HCT116 (cell line): ENCODE data around the gene FCRL1. TPM values are rescaled to one million over a fixed set of nuclear protein-coding genes. Genes with fewer than 3 reads are reported as not detected.

Experiments
- ATAC-seq: fragments of 200-7000 bp; cut with Tn5 transposase; 2 replicates; pipeline ENCODE4 v1.9.1; 2020; ENCODE audit warnings: mild to moderate bottlenecking, moderate library complexity
- BruUV-seq: library from RNA; stranded (reverse); fragments of 400-500 nt; replicated peaks from 2 replicates; lab custom pipeline; 2021; lab: Mats Ljungman, UMichigan
- CTCF ChIA-PET: fragments of 300-600 bp; sonication (Branson Sonifier 250); formaldehyde crosslinking; loops from one replicate; lab custom pipeline; 2021; ENCODE audit warnings: antibody characterized with exemption; lab: Charles Lee
- POLR2A ChIA-PET: fragments of 300-600, 350-600 bp; sonication (Branson Sonifier 250); formaldehyde crosslinking; loops from one replicate; lab custom pipeline; 2021; ENCODE audit warnings: antibody characterized with exemption; lab: Charles Lee
- RAD21 ChIA-PET, 2 experiments: fragments of 300-600 bp; sonication (Branson Sonifier 250); formaldehyde crosslinking; loops; one replicate each; lab custom pipeline; 2023; ENCODE audit warnings: low total read pairs in 2 of 2; ENCODE audit not compliant: uncharacterized antibody in 2 of 2, unreplicated experiment in 2 of 2, low non-redundant PET in 1 of 2; lab: Charles Lee
- DNase-seq: peaks from one replicate; pipeline ENCODE4 v3.0.0-alpha.2; 2010; ENCODE audit warnings: low read depth, low spot score
- H2AFZ ChIP-seq: fragments of 200-600 bp; shearing (Covaris generic), sonication (generic); 2 replicates; pipeline ENCODE4 v1.6.1; 2017; ENCODE audit warnings: low read depth, mixed run types, mixed read lengths, antibody characterized with exemption, low read length; ENCODE audit not compliant: poor library complexity, severe bottlenecking
- H3K27ac ChIP-seq: 2 replicates; pipeline ENCODE4 v1.5.1; 2012; ENCODE audit warnings: low read depth, low read length
- H3K27me3 ChIP-seq: fragments of 200-600 bp; sonication (generic); 2 replicates; pipeline ENCODE4 v1.6.1; 2016; ENCODE audit warnings: mixed run types, low read length, mixed read lengths; ENCODE audit not compliant: insufficient read depth
- H3K36me3 ChIP-seq, 2 experiments: fragments of 200-500 bp in 1 of 2; fragments of 200-600 bp in 1 of 2; sonication (Bioruptor generic) in 1 of 2; sonication (generic) in 1 of 2; 2 replicates each; pipeline versions ENCODE4 v1.5.1 to v1.6.1; 2014 to 2016; ENCODE audit warnings: low read length in 2 of 2, inconsistent platforms in 1 of 2, mixed read lengths in 1 of 2, mixed run types in 1 of 2; ENCODE audit not compliant: insufficient read depth in 2 of 2, control insufficient read depth in 1 of 2
- H3K4me1 ChIP-seq, 2 experiments: fragments of 200-600 bp in 1 of 2; sonication (generic) in 1 of 2; 2 replicates each; pipeline versions ENCODE4 v1.5.1 to v1.6.1; 2012 to 2017; ENCODE audit warnings: low read length in 2 of 2, inconsistent platforms in 1 of 2, mild to moderate bottlenecking in 1 of 2, mixed read lengths in 1 of 2, mixed run types in 1 of 2, moderate library complexity in 1 of 2; ENCODE audit not compliant: insufficient read depth in 2 of 2, control insufficient read depth in 1 of 2
- H3K4me2 ChIP-seq: fragments of 200-600 bp; sonication (generic); 2 replicates; pipeline ENCODE4 v1.6.1; 2017; ENCODE audit warnings: mixed run types, low read length, mixed read lengths
- H3K4me3 ChIP-seq, 2 experiments: fragments of 200-600 bp in 1 of 2; sonication (generic) in 1 of 2; replicated peaks in 1 of 2; 2 replicates each; pipeline ENCODE4 v1.5.1; 2011 to 2016; ENCODE audit warnings: low read length in 2 of 2, control low read depth in 1 of 2, low read depth in 1 of 2, mild to moderate bottlenecking in 1 of 2, mixed read lengths in 1 of 2, mixed run types in 1 of 2
- H3K79me2 ChIP-seq: fragments of 200-600 bp; sonication (generic); 2 replicates; pipeline ENCODE4 v1.6.1; 2017; ENCODE audit warnings: mild to moderate bottlenecking, mixed run types, low read length, moderate library complexity, mixed read lengths; ENCODE audit not compliant: insufficient read depth
- H3K9ac ChIP-seq: fragments of 200-600 bp; sonication (generic); 2 replicates; pipeline ENCODE4 v1.6.1; 2016; ENCODE audit warnings: low read length, mixed read lengths
- H3K9me2 ChIP-seq: fragments of 200-600 bp; sonication (generic), shearing (Covaris generic); 2 replicates; pipeline ENCODE4 v1.6.1; 2017; ENCODE audit warnings: mixed run types, mild to moderate bottlenecking, moderate library complexity; ENCODE audit not compliant: insufficient read depth
- H3K9me3 ChIP-seq, 2 experiments: fragments of 200-500 bp in 1 of 2; fragments of 200-600 bp in 1 of 2; sonication (Bioruptor generic) in 1 of 2; sonication (generic) in 1 of 2; 2 replicates each; pipeline ENCODE4 v1.6.1; 2014 to 2017; ENCODE audit warnings: low read length in 2 of 2, mixed read lengths in 2 of 2, inconsistent platforms in 1 of 2, low read depth in 1 of 2, mild to moderate bottlenecking in 1 of 2, mixed run types in 1 of 2, moderate library complexity in 1 of 2; ENCODE audit not compliant: control insufficient read depth in 1 of 2, insufficient read depth in 1 of 2
- H4K20me1 ChIP-seq: fragments of 200-600 bp; sonication (generic), shearing (Covaris generic); 2 replicates; pipeline ENCODE4 v1.6.1; 2017; ENCODE audit warnings: mixed run types, mild to moderate bottlenecking, moderate library complexity; ENCODE audit not compliant: insufficient read depth
- CBX3 ChIP-seq: IDR thresholded peaks from 2 replicates; pipeline ENCODE4 v1.6.1; 2012; ENCODE audit warnings: low read depth
- CTCF ChIP-seq, 3 experiments: fragments of 200-600 bp in 1 of 3; sonication (generic) in 1 of 3; IDR thresholded peaks in 2 of 3; conservative IDR thresholded peaks in 1 of 3; 2 replicates each; pipeline ENCODE4 v1.5.1; 2012 to 2017; ENCODE audit warnings: low read depth in 2 of 3, low read length in 2 of 3, antibody characterized with exemption in 1 of 3, borderline replicate concordance in 1 of 3, control low read depth in 1 of 3, mild to moderate bottlenecking in 1 of 3, mixed read lengths in 1 of 3, mixed run types in 1 of 3, moderate library complexity in 1 of 3; ENCODE audit not compliant: insufficient read depth in 1 of 3
- EZH2 ChIP-seq: fragments of 200-600 bp; sonication (generic); IDR thresholded peaks from 2 replicates; pipeline ENCODE4 v1.6.1; 2017; ENCODE audit warnings: antibody characterized with exemption, mixed run types
- FOSL1 ChIP-seq: IDR thresholded peaks from 2 replicates; pipeline ENCODE4 v1.6.1; 2012; ENCODE audit warnings: low read depth
- JUND ChIP-seq: IDR thresholded peaks from 2 replicates; pipeline ENCODE4 v1.6.1; 2012
- POLR2AphosphoS5 ChIP-seq: IDR thresholded peaks from 2 replicates; pipeline ENCODE4 v1.6.1; 2011; ENCODE audit warnings: mild to moderate bottlenecking, low read depth, low read length, moderate library complexity
- SIN3A ChIP-seq: IDR thresholded peaks from 2 replicates; pipeline ENCODE4 v1.6.1; 2012; ENCODE audit warnings: low read depth
- SP1 ChIP-seq: IDR thresholded peaks from 2 replicates; pipeline ENCODE4 v1.6.1; 2012; ENCODE audit warnings: low read depth
- SRF ChIP-seq: IDR thresholded peaks from 2 replicates; pipeline ENCODE4 v1.6.1; 2012; ENCODE audit warnings: low read depth
- intact Hi-C: fragments of 100-400 bp; cut with micrococcal nuclease; formaldehyde crosslinking; loops from 2 replicates; pipeline ENCODE4 v1.10.0; 2022
- total RNA-seq: library from RNA; stranded (reverse); gene quantifications from one replicate; pipeline ENCODE4 v1.2.1, GENCODE V29; 2021; ENCODE audit not compliant: unreplicated experiment

Gene FCRL1
- total RNA-seq, 1 experiment from 2014 or later, result not detected

DNA sequence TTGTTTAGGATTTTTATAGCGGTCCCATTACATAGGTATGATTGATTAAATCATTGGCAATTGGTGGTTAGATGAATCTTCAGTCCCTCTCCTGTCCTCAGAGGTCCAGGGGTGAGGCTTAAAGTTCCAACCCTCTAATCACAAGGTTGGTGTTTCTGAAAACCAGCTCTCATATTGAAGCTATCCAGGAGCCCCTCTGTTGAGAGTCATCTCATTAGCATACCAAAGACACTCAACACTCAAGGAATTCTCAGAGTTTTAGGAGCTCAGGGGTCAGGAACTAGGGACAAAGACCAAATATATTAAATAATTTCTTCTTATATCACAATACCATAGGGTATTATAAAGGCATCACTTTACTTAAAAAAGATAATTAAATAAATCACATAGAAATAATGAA, 66.3 kb downstream of the FCRL1 start:
- intact Hi-C loops, result no loop called here
- no TSS peak for BruUV-seq
- no peak overlapping the region for H3K4me3 ChIP-seq
- no peaks in the 10 kb centered on the region for H3K4me1 ChIP-seq
- POLR2A ChIA-PET, result no interaction called here
- ATAC-seq, result no peak
- H3K9ac ChIP-seq, result no peak overlapping the region
- H3K27ac ChIP-seq, result no peak overlapping the region
- CTCF ChIA-PET, result no interaction called here
- H3K9me3 ChIP-seq, result no peaks in the 10 kb centered on the region
- H2AFZ ChIP-seq, result no peak overlapping the region
- H3K79me2 ChIP-seq, result no peaks in the 10 kb centered on the region
- RAD21 ChIA-PET, result no interaction called here
- no peak overlapping the region for H3K4me2 ChIP-seq
- TF ChIP-seq FOSL1, result no peak
- TF ChIP-seq POLR2AphosphoS5, result no peak
- no peak for TF ChIP-seq SIN3A
- TF ChIP-seq JUND, result no peak
- TF ChIP-seq CBX3, result no peak
- no peak for TF ChIP-seq SP1
- no peak for TF ChIP-seq SRF
- TF ChIP-seq EZH2, result no peak
- TF ChIP-seq, all 23 proteins: peak for 0
- Histone ChIP-seq H4K20me1 (no peaks in the 10 kb centered on the region), H3K9me2 (no peaks in the 10 kb centered on the region), H3K36me3 (no peaks in the 10 kb centered on the region), H3K27me3 (no peaks in the 10 kb centered on the region)
- DNase-seq, result no peak

- POLR2A ChIA-PET, result no interaction called here
- Histone ChIP-seq H3K4me2 (no peak overlapping the region), H3K79me2 (no peaks in the 10 kb centered on the region), H3K9ac (no peak overlapping the region), H3K27me3 (peaks cover 7% of the 10 kb centered on the region), H4K20me1 (no peaks in the 10 kb centered on the region), H3K27ac (no peak overlapping the region), H3K4me1 (no peaks in the 10 kb centered on the region), H3K4me3 (no peak overlapping the region), H3K9me2 (no peaks in the 10 kb centered on the region), H3K9me3 (no peaks in the 10 kb centered on the region), H3K36me3 (no peaks in the 10 kb centered on the region), H2AFZ (no peak overlapping the region)
- CTCF ChIA-PET, result no interaction called here
- ATAC-seq (no peak; the same call in 1 of the 2 replicates), DNase-seq (no peak)
- no TSS peak for BruUV-seq
- TF ChIP-seq CTCF (IDR thresholded peaks at IDR 0.05 in 2 of 3, conservative IDR thresholded peaks at IDR 0.05 in 1 of 3; ENCODE audit: borderline replicate concordance in 1 of 3, insufficient read depth in 1 of 3, low read depth in 2 of 3, low read length in 2 of 3), result peak in 1 of 3 experiments; percentile 26; a peak in 1 of 6 replicates
- TF ChIP-seq SIN3A, result no peak
- intact Hi-C loops, result no loop called here
- RAD21 ChIA-PET, result no interaction called here
Measured at GRCh38 chr1:157751283-157751682, 68.6 kb downstream of the FCRL1 start.
